ENCODE measurements around the gene THEM4.

The THEM4 gene

DNA sequence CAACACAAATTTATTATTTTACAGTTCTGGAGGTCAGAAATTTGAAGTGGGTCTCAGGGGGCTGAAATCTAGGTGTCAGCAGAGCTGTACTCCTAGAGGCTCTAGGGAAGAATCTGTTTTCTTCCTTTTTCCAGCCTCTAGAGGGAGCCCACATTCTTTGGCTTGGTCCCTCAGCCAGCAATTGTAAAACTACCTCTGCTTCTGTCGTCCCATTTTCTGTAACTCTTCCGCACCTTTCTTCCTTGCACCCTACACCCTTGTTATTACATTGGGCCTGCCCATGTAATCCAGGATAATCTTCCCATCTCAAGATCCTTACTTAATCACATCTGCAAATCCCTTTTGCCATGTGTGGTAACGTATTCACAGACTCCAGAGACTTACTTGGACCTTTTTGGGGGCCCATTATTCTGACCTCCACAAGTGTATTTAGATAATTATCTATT, 24.8 kb upstream of the THEM4 start:
- TF ChIP-seq, protein P1, sequence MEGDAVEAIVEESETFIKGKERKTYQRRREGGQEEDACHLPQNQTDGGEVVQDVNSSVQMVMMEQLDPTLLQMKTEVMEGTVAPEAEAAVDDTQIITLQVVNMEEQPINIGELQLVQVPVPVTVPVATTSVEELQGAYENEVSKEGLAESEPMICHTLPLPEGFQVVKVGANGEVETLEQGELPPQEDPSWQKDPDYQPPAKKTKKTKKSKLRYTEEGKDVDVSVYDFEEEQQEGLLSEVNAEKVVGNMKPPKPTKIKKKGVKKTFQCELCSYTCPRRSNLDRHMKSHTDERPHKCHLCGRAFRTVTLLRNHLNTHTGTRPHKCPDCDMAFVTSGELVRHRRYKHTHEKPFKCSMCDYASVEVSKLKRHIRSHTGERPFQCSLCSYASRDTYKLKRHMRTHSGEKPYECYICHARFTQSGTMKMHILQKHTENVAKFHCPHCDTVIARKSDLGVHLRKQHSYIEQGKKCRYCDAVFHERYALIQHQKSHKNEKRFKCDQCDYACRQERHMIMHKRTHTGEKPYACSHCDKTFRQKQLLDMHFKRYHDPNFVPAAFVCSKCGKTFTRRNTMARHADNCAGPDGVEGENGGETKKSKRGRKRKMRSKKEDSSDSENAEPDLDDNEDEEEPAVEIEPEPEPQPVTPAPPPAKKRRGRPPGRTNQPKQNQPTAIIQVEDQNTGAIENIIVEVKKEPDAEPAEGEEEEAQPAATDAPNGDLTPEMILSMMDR (IDR thresholded peaks at IDR 0.05; ENCODE audit: extremely low read depth, missing control alignments) = peak; percentile 75
- DNase-seq (ENCODE audit: low spot score) = peak; percentile 49

GRCh38 chr1:151924691-151925587, 15.6 kb upstream of the THEM4 start:
- TF ChIP-seq, protein P1 (IDR thresholded peaks at IDR 0.05; ENCODE audit: extremely low read depth, missing control alignments) = no peak
- DNase-seq (ENCODE audit: low spot score) = peak; percentile 17

DNA sequence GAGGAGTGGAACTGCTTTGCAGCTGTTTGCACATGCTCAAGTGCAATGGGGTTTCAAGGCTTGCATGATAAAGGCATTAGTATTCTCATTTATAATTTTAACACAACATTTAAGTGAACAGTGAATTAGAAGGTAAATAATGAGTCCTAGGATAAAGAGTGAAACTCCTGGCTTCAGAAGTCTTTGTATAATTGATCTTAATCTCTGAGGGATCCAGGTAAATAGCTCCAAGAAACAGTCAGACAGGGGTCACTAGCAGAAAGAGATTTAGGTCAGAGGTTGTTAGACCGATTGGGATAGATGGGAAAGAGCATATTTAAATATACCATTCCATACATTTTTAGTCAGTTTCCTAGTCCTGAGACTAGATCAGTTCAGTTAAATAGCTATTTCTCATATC, 14.1 kb upstream of the THEM4 start:
- TF ChIP-seq, protein P1 (IDR thresholded peaks at IDR 0.05; ENCODE audit: extremely low read depth, missing control alignments) = no peak
- DNase-seq (ENCODE audit: low spot score) = no peak

DNA sequence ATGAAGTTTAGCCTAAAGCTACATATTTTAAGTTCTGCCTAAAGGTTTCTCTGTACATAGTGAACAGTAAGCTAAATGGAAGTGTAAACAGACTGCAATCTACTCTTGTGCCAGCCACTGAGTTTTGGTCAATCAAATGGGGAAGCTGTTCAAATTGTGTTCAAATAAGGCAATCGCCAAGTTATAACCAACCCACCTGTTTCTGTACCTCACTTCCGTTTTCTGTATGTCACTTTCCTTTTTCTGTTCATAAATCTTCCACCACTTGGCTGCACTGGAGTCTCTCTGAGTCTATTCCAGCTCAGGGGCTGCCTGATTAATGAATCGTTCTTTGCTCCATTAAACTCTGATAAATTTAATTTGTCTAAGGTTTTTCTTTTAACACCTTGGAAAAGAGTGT, 10.8 kb upstream of the THEM4 start:
- TF ChIP-seq, protein P1 (IDR thresholded peaks at IDR 0.05; ENCODE audit: extremely low read depth, missing control alignments) = no peak
- DNase-seq (ENCODE audit: low spot score) = no peak

DNA sequence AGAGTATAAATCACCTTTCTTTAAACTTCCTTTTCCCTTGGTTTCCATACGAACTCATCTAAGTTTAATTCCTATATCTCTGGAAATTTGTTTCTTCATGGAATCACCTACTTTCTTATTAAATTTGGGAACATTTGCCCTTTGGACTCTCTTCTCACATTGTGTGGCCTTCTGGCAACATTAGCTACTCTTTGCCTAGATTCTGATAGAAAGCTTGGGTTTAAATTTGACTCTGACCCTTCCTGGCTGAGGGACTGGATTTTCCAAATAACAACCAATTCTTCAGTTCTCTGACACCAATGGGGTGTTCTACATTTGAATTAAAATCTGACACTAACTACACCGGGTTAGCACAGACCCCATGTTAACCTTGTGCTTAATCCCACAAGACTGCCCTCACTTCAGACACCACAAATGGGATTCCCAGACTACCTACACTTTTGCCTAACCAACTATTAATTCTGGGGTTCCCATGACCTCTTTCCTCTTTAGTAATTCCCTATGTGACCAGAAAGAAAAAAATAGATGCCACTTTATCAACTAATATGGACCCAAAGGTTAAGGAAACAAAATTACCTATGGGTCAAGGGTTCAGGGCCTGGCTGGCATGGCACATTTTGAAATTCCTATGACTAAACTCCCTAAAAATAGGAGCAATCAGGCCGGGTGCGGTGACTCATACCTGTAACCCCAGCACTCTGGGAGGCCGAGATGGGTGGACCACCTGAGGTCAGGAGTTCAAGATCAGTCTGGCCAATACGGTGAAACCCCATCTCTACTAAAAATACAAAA, 9.7 kb upstream of the THEM4 start:
- no peak for DNase-seq (ENCODE audit: low spot score)
- TF ChIP-seq, protein P1 (IDR thresholded peaks at IDR 0.05; ENCODE audit: extremely low read depth, missing control alignments) = no peak

GRCh38 chr1:151918156-151918555, 8.8 kb upstream of the THEM4 start:
- TF ChIP-seq, protein P1 (IDR thresholded peaks at IDR 0.05; ENCODE audit: extremely low read depth, missing control alignments) = no peak
- DNase-seq (ENCODE audit: low spot score) = no peak
